HG03571 (cell line): ENCODE measurements around the gene CCN6.
"Not testable (repeated sequence)": the region's sequence is repeated elsewhere in the genome, so short reads cannot be mapped to it uniquely, and the experiment has no call there.

ENCODE experiments used
- ATAC-seq: cut with Tn5 transposase; IDR thresholded peaks from one replicate; pipeline ENCODE4 v1.9.1; 2021; ENCODE audit not compliant: unreplicated experiment

The CCN6 gene

GRCh38 chr6:112049026-112049799 is 4.7 kb upstream of the CCN6 start:
- ATAC-seq = no peak

- ATAC-seq = no peak
These were observed 3.9 kb upstream of the CCN6 start for GRCh38 chr6:112049996-112050395.

- no peak for ATAC-seq
These were observed 3.5 kb upstream of the CCN6 start for GRCh38 chr6:112050429-112050828.

- not testable (repeated sequence) for ATAC-seq
These were observed 2.6 kb upstream of the CCN6 start for GRCh38 chr6:112051251-112051740.

- no peak for ATAC-seq
These were observed 769 bp downstream of the CCN6 start for GRCh38 chr6:112054555-112055190.

- ATAC-seq = no peak
These were observed 4.5 kb downstream of the CCN6 start for GRCh38 chr6:112058243-112059032.

GRCh38 chr6:112061605-112062004 is 7.7 kb downstream of the CCN6 start:
- ATAC-seq = no peak

GRCh38 chr6:112062966-112063365 is 9.1 kb downstream of the CCN6 start:
- no peak for ATAC-seq

- ATAC-seq = no peak
These were observed 11.6 kb downstream of the CCN6 start for GRCh38 chr6:112065426-112065986.

GRCh38 chr6:112066606-112067005 is 12.7 kb downstream of the CCN6 start:
- ATAC-seq = no peak

- no peak for ATAC-seq
These were observed 27.7 kb downstream of the CCN6 start for GRCh38 chr6:112081569-112081968.

DNA sequence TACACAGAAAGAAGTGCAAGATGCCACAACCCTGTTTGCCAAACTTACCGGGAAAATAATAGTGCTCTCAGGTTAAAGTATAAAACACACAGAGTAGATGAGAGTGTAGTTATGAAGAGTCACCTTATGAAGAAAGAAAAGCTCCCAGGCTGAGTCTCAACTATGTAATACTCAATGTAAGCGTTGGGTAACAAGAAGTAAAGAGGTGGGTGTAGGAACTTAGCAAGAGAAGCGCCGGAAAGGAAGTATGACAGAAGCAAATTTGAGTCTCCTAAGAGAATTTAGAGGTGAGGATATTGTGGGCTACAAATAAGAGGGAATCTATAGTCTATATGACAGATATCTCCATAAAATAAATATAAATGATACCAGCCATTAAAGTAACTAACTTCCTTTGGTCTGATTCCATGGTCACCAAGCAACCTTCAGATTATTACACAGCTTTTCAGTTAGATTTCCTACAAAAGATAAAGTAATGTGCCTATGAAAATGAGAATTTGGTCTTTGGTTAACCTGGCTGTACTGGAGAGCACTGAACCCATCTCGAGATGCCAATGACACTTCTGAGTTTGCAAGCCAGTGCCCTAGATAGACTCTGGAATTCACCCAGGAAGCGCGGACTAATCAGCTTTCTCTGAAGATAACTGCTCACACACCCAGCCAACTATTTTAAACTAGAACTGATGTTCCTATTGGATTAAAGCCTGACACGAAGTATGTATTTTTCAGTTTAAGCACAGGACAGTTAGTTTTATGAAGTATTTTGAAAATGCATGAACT is 31.6 kb downstream of the CCN6 start:
- ATAC-seq = no peak

DNA sequence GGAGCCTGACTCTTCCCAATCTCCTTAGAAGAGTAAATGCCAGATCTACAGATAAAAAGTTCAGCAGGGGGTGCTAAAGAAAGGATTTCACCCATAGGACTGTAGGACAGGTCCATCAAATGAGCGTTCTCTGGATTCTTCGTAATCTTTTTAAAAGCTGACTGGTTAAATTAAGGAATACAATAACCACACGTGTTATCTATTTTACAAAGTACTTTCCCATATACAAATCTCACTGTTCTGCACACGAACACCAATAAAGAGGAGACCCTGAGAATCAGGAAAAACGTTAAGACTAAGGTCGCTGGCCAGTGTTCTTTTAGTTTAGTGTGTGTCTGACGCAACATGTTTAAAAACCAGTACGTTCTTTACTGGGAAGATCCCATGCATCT is 32.8 kb downstream of the CCN6 start:
- ATAC-seq = peak; percentile 22

DNA sequence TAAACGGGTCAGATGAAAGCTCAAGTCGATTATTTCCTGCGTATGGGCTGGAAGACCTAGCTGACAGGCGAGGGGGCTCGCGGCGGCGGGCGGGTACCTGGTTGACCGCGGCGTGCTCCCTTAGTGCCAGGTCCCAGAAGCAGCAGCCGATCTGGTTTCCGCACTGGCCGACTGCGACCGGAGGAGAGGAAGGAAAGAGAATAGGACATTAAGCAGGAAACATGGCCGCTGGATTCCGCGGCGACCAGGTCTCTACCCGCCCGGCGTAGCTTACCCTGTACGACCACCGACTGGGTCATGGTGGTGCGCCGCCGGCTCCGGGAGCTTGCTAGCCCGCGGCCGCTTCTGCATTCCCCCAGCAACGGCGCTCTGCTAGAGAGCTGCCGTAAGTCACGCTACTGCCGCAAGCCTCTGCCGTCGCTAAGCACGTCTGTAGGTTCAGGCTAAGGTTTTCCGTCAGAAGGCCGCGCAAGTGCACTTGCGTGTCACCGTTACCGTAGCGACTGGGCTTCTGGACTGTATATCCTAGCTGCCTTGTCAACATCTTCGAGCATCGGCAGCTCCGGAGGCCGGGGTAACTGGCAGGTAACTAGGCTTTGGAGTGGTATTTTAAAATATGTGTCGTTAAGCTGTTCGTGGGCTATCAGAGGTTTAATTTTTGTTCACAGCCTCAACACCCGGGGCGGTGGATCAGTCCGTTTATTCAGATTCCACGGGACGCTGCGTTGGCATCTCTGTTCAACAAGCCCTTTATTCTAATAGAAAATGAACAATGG is 33.4 kb downstream of the CCN6 start, which contains the start of the genes FAM229B and TUBE1:
FAM229B (plus strand) TSS at position 456 of the 776 bp plus-strand sequence. CDS start 11,693 bp downstream, outside the sequence.
TUBE1 (minus strand) TSS at position 347 of the 776 bp plus-strand sequence; CDS start at position 299, 48 bp downstream.
- ATAC-seq = peak; percentile 98

GRCh38 chr6:112087916-112088315 is 34.0 kb downstream of the CCN6 start:
- ATAC-seq = no peak

DNA sequence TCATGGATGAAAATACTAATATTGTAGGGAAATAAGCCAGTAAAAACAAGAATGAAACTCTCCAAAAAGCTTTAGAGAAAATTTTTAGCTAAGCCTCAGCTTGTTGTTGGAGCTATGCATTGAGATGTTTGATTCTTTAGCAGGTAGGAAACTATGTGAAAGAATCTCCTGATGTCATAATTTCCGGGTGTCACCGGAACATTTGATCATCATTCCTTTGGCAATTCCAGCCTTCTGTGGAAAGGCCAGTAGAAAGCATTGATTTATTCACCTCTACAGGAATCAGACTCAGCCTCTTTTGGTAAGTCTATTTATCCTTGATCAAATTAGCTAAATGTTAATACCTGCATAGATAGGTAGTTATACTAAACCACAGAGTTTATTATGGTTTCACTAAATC is 43.0 kb downstream of the CCN6 start:
- ATAC-seq = no peak

DNA sequence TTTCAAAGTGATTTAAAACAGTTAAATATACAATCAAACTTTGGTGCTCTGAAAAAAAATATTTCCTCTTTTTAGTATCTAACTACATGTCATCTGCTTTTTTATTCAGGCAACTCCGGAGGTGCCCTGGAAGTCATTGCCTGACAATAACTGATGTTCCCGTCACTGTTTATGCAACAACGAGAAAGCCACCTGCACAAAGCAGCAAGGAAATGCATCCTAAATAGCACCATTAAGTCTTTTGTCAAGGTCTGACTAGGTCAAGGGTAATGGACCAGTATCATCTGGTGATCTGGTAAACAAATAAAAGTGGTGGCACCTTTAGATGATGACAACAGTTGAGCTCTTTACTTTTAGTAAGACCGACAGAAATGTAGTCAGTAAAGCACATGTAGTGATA is 46.7 kb downstream of the CCN6 start:
- no peak for ATAC-seq

GRCh38 chr6:112106026-112106425 is 52.1 kb downstream of the CCN6 start:
- ATAC-seq = not testable (repeated sequence)

- no peak for ATAC-seq
These were observed 52.7 kb downstream of the CCN6 start for GRCh38 chr6:112106562-112106961.
